SK-N-SH (cell line): ENCODE results near the gene RYR3. TPM values are rescaled to one million over a fixed set of nuclear protein-coding genes. Genes with fewer than 3 reads are reported as not detected.

Source experiments
- CTCF ChIA-PET: fragments of 300-600, 350-600 bp; formaldehyde crosslinking; extraction: SDS; loops from one replicate; lab custom pipeline; 2021; lab: Yijun Ruan, JAX
- POLR2A ChIA-PET: fragments of 350-600 bp; sonication (Branson Sonifier 250); formaldehyde crosslinking; extraction: SDS; loops from one replicate; lab custom pipeline; 2020; ENCODE audit warnings: antibody characterized with exemption, inconsistent platforms; lab: Yijun Ruan, JAX
- DNase-seq: peaks from one replicate; pipeline ENCODE4 v3.0.0; 2012
- H2AFZ ChIP-seq: fragments of 200-600 bp; sonication (generic); 2 replicates; pipeline ENCODE4 v1.8.1; 2016; ENCODE audit warnings: antibody characterized with exemption, mild to moderate bottlenecking, low read depth
- H3F3A ChIP-seq: fragments of 200-600 bp; sonication (generic); replicated peaks from 2 replicates; pipeline ENCODE3; 2016; ENCODE audit warnings: antibody characterized with exemption, mild to moderate bottlenecking; ENCODE audit not compliant: insufficient read depth
- H3K27ac ChIP-seq, 2 experiments: fragments of 200-500 bp in 1 of 2; fragments of 200-600 bp in 1 of 2; sonication (Bioruptor generic) in 1 of 2; sonication (generic), shearing (Covaris generic) in 1 of 2; 2 replicates each; pipeline versions ENCODE4 v1.5.1 to v1.6.1; 2014 to 2016; ENCODE audit warnings: low read depth in 2 of 2, inconsistent platforms in 1 of 2, low read length in 1 of 2, mild to moderate bottlenecking in 1 of 2, mixed read lengths in 1 of 2
- H3K27me3 ChIP-seq: fragments of 200-600 bp; sonication (generic), shearing (Covaris generic); 2 replicates; pipeline ENCODE4 v1.6.1; 2016; ENCODE audit warnings: mixed run types; ENCODE audit not compliant: insufficient read depth
- H3K36me3 ChIP-seq, 2 experiments: fragments of 200-500 bp in 1 of 2; fragments of 200-600 bp in 1 of 2; sonication (Bioruptor generic) in 1 of 2; sonication (generic) in 1 of 2; replicated peaks in 1 of 2; 2 replicates each; pipeline versions ENCODE3 to v1.5.1; 2014 to 2016; ENCODE audit warnings: low read length in 1 of 2, mild to moderate bottlenecking in 1 of 2; ENCODE audit not compliant: insufficient read depth in 2 of 2, control insufficient read depth in 1 of 2
- H3K4me1 ChIP-seq, 2 experiments: fragments of 200-500 bp in 1 of 2; fragments of 200-600 bp in 1 of 2; sonication (Bioruptor generic) in 1 of 2; sonication (generic), shearing (Covaris generic) in 1 of 2; 2 replicates each; pipeline versions ENCODE4 v1.5.1 to v1.6.1; 2014 to 2016; ENCODE audit warnings: low read depth in 1 of 2, low read length in 1 of 2, mixed run types in 1 of 2; ENCODE audit not compliant: insufficient read depth in 2 of 2, control insufficient read depth in 1 of 2
- H3K4me2 ChIP-seq: fragments of 200-600 bp; sonication (generic), shearing (Covaris generic); 2 replicates; pipeline ENCODE4 v1.6.1; 2017; ENCODE audit warnings: mixed run types
- H3K4me3 ChIP-seq, 2 experiments: fragments of 200-500 bp in 1 of 2; fragments of 200-600 bp in 1 of 2; sonication (Bioruptor generic) in 1 of 2; sonication (generic), shearing (Covaris generic) in 1 of 2; 2 replicates each; pipeline versions ENCODE4 v1.5.1 to v1.8.1; 2014 to 2016; ENCODE audit warnings: low read depth in 2 of 2, inconsistent platforms in 1 of 2, low read length in 1 of 2, mild to moderate bottlenecking in 1 of 2, mixed read lengths in 1 of 2, moderate library complexity in 1 of 2
- H3K79me2 ChIP-seq: fragments of 200-600 bp; sonication (generic); 2 replicates; pipeline ENCODE4 v1.8.1; 2017; ENCODE audit warnings: mild to moderate bottlenecking; ENCODE audit not compliant: insufficient read depth
- H3K9ac ChIP-seq: fragments of 200-600 bp; sonication (generic); 2 replicates; pipeline ENCODE4 v1.6.1; 2017; ENCODE audit warnings: mixed run types
- H3K9me2 ChIP-seq: fragments of 200-600 bp; sonication (generic); 2 replicates; pipeline ENCODE4 v1.6.1; 2017; ENCODE audit warnings: mixed run types
- H3K9me3 ChIP-seq: fragments of 200-600 bp; sonication (generic); 2 replicates; pipeline ENCODE4 v1.6.1; 2017; ENCODE audit warnings: mixed run types, mild to moderate bottlenecking, moderate library complexity
- H4K20me1 ChIP-seq: fragments of 200-600 bp; sonication (generic); 2 replicates; pipeline ENCODE4 v1.6.1; 2017; ENCODE audit warnings: mild to moderate bottlenecking, mixed run types; ENCODE audit not compliant: insufficient read depth
- CHD2 ChIP-seq: fragments of 150-350 bp; IDR thresholded peaks from 2 replicates; pipeline ENCODE4 v1.6.1; 2018; ENCODE audit warnings: low read length; ENCODE audit not compliant: partially characterized antibody
- FOSL2 ChIP-seq: IDR thresholded peaks from 2 replicates; pipeline ENCODE4 v1.4.0; 2012; ENCODE audit warnings: low read depth, mild to moderate bottlenecking, moderate library complexity, borderline replicate concordance
- FOXJ3 ChIP-seq: sonication (generic); formaldehyde crosslinking; IDR thresholded peaks from 2 replicates; pipeline ENCODE4 v1.5.1; 2020; ENCODE audit warnings: mild to moderate bottlenecking, missing genetic modification reagents
- GATA2 ChIP-seq: sonication (generic); formaldehyde crosslinking; IDR thresholded peaks from 2 replicates; pipeline ENCODE4 v1.5.0; 2020; ENCODE audit warnings: mild to moderate bottlenecking, missing genetic modification reagents
- IRF3 ChIP-seq: fragments of 150-350 bp; IDR thresholded peaks from 2 replicates; pipeline ENCODE4 v1.6.1; 2016; ENCODE audit warnings: mild to moderate bottlenecking, low read depth, low read length
- MEF2A ChIP-seq: IDR thresholded peaks from 2 replicates; pipeline ENCODE4 v1.4.0; 2012; ENCODE audit warnings: low read depth, borderline replicate concordance
- MXI1 ChIP-seq: IDR thresholded peaks from 2 replicates; pipeline ENCODE4 v1.6.1; 2012; ENCODE audit warnings: mild to moderate bottlenecking, low read depth, low read length, improper control_type of control experiment
- PBX3 ChIP-seq: IDR thresholded peaks from 2 replicates; pipeline ENCODE4; 2012
- POLR2AphosphoS5 ChIP-seq: IDR thresholded peaks from 2 replicates; pipeline ENCODE4 v1.6.1; 2012; ENCODE audit warnings: low read depth, low read length
- RAD21 ChIP-seq: IDR thresholded peaks from 2 replicates; pipeline ENCODE4 v1.6.1; 2012; ENCODE audit warnings: mild to moderate bottlenecking, low read length
- REST ChIP-seq: IDR thresholded peaks from 2 replicates; pipeline ENCODE4 v1.6.1; 2012; ENCODE audit warnings: mild to moderate bottlenecking, low read depth, low read length, moderate library complexity
- RXRA ChIP-seq: IDR thresholded peaks from 2 replicates; pipeline ENCODE4 v1.4.0; 2012; ENCODE audit warnings: low read depth, mild to moderate bottlenecking, borderline replicate concordance
- TEAD4 ChIP-seq: IDR thresholded peaks from 2 replicates; pipeline ENCODE4 v1.4.0; 2012; ENCODE audit warnings: mild to moderate bottlenecking, borderline replicate concordance; ENCODE audit not compliant: insufficient read depth
- YY1 ChIP-seq: IDR thresholded peaks from 2 replicates; pipeline ENCODE4 v1.4.0; 2012; ENCODE audit warnings: low read depth, mild to moderate bottlenecking
- ZBTB33 ChIP-seq: IDR thresholded peaks from 2 replicates; pipeline ENCODE4 v1.4.0; 2012; ENCODE audit warnings: low read depth, borderline replicate concordance
- WGBS: methylation state at CpG from one replicate; pipeline ENCODE4 v1.1.6; 2017; ENCODE audit warnings: low lambda C conversion rate; 5-methylcytosine and 5-hydroxymethylcytosine counted together
- polyA plus RNA-seq, 3 experiments: library from polyadenylated mRNA; depleted of rRNA; stranded (reverse); fragments of >200 nt; gene quantifications; 2 replicates each; pipeline ENCODE4 v1.2.3, GENCODE V29; 2012
- TF ChIP-seq, protein P1 (sequence below): IDR thresholded peaks from 2 replicates; pipeline ENCODE4 v1.4.0; 2012; ENCODE audit warnings: low read depth, borderline replicate concordance
- TF ChIP-seq, protein P2 (sequence below): fragments of 200-600 bp; sonication (generic); IDR thresholded peaks from 2 replicates; pipeline ENCODE4 v1.6.1; 2017; ENCODE audit warnings: antibody characterized with exemption, mild to moderate bottlenecking, moderate library complexity
- TF ChIP-seq, protein P3 (sequence below): IDR thresholded peaks from 2 replicates; pipeline ENCODE4 v1.4.0; 2012; ENCODE audit warnings: low read depth

Gene RYR3
- polyA plus RNA-seq, 1 of the 3 experiments (the other 2 are of a cell fraction), result 0.02 TPM

DNA sequence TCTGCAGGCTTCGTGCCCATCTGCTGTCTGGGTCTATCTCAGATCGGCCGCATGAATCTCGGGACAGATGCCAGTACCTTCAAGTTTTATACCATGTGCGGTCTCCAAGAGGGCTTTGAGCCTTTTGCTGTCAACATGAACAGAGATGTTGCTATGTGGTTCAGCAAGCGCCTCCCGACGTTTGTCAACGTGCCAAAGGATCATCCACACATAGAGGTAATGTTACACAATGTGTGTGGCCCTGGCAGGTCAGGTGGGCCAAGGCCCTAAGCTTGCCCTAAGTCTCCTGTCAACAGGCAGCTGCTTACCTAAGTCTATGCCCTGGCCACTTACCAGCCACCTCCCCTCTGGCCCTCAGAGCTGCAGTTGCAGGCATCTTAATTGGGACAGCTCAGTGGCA, 333.5 kb downstream of the RYR3 start:
- Histone ChIP-seq H3K9ac (no peak overlapping the region), H3K27ac (no peak overlapping the region), H3K4me1 (peaks cover 0 to 19% of the 10 kb centered on the region in 2 experiments; a peak in 2 of 4 replicates), H2AFZ (no peak overlapping the region), H3K4me3 (no peak overlapping the region), H3K27me3 (peaks cover 9% of the 10 kb centered on the region; the same call in 1 of the 2 replicates), H3K36me3 (no peaks in the 10 kb centered on the region), H3K9me3 (no peaks in the 10 kb centered on the region), H3F3A (no peaks in the 10 kb centered on the region), H4K20me1 (no peaks in the 10 kb centered on the region), H3K9me2 (no peaks in the 10 kb centered on the region)
- DNase-seq, result no peak
- 60% methylated on average over 9 of the region's 9 CpGs for WGBS
- ChIA-PET POLR2A (no interaction called here), CTCF (interaction anchor here (1.0 to 1.4 kb wide), 2 partner anchors 30 to 351 kb away, joined by 4 read pairs; no protein-coding TSS in a partner anchor)
- TF ChIP-seq PBX3 (no peak), IRF3 (no peak), FOXJ3 (no peak), RXRA (no peak), GATA2 (CRISPR knock-in tag) (no peak), CHD2 (no peak), YY1 (no peak), ZBTB33 (no peak), MXI1 (no peak), RAD21 (no peak), TEAD4 (no peak), MEF2A (no peak), REST (no peak), FOSL2 (no peak), POLR2AphosphoS5 (no peak)
- TF ChIP-seq, protein P1, sequence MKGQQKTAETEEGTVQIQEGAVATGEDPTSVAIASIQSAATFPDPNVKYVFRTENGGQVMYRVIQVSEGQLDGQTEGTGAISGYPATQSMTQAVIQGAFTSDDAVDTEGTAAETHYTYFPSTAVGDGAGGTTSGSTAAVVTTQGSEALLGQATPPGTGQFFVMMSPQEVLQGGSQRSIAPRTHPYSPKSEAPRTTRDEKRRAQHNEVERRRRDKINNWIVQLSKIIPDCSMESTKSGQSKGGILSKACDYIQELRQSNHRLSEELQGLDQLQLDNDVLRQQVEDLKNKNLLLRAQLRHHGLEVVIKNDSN, result no peak
- TF ChIP-seq, protein P2, sequence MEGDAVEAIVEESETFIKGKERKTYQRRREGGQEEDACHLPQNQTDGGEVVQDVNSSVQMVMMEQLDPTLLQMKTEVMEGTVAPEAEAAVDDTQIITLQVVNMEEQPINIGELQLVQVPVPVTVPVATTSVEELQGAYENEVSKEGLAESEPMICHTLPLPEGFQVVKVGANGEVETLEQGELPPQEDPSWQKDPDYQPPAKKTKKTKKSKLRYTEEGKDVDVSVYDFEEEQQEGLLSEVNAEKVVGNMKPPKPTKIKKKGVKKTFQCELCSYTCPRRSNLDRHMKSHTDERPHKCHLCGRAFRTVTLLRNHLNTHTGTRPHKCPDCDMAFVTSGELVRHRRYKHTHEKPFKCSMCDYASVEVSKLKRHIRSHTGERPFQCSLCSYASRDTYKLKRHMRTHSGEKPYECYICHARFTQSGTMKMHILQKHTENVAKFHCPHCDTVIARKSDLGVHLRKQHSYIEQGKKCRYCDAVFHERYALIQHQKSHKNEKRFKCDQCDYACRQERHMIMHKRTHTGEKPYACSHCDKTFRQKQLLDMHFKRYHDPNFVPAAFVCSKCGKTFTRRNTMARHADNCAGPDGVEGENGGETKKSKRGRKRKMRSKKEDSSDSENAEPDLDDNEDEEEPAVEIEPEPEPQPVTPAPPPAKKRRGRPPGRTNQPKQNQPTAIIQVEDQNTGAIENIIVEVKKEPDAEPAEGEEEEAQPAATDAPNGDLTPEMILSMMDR, result no peak
- TF ChIP-seq, protein P3, sequence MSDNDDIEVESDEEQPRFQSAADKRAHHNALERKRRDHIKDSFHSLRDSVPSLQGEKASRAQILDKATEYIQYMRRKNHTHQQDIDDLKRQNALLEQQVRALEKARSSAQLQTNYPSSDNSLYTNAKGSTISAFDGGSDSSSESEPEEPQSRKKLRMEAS, result no peak
- TF ChIP-seq, all 33 proteins: peak for 0
- Histone ChIP-seq H3K4me2 (no peak overlapping the region), H3K79me2 (no peaks in the 10 kb centered on the region)
